WI38 (cell line): ENCODE results near the gene SMG5.

Experiments
- H3K4me3 ChIP-seq: 2 replicates; pipeline ENCODE4 v1.5.1; 2011; ENCODE audit warnings: low read depth, mild to moderate bottlenecking, control low read depth, low read length
- TF ChIP-seq, protein P1 (sequence below): IDR thresholded peaks from 2 replicates; pipeline ENCODE4 v1.5.1; 2012; ENCODE audit warnings: low read depth, mild to moderate bottlenecking, control low read depth, low read length

SMG5 gene

DNA sequence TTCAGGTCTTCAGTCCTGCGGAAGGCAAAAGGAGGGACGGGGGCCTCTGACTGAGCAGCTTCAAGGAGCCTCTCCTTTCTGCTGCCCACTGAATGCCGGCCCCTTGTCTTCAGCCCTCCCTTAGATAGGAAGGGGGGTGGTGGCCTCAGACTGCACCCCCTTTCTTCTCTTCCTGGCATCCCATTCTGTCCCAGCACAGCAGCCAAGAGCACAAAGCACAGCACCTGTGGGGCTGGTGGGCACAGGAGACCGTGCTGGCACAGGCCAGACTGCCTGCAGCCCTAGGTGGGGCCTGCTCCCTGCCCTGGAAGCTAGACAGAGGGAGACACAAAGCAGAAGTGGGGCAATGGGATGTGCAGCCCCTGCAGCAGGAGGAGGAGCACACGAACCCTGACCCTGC lies 33.0 kb downstream of the SMG5 start:
- H3K4me3 ChIP-seq: no peak overlapping the region
- TF ChIP-seq, protein P1, sequence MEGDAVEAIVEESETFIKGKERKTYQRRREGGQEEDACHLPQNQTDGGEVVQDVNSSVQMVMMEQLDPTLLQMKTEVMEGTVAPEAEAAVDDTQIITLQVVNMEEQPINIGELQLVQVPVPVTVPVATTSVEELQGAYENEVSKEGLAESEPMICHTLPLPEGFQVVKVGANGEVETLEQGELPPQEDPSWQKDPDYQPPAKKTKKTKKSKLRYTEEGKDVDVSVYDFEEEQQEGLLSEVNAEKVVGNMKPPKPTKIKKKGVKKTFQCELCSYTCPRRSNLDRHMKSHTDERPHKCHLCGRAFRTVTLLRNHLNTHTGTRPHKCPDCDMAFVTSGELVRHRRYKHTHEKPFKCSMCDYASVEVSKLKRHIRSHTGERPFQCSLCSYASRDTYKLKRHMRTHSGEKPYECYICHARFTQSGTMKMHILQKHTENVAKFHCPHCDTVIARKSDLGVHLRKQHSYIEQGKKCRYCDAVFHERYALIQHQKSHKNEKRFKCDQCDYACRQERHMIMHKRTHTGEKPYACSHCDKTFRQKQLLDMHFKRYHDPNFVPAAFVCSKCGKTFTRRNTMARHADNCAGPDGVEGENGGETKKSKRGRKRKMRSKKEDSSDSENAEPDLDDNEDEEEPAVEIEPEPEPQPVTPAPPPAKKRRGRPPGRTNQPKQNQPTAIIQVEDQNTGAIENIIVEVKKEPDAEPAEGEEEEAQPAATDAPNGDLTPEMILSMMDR: no peak

DNA sequence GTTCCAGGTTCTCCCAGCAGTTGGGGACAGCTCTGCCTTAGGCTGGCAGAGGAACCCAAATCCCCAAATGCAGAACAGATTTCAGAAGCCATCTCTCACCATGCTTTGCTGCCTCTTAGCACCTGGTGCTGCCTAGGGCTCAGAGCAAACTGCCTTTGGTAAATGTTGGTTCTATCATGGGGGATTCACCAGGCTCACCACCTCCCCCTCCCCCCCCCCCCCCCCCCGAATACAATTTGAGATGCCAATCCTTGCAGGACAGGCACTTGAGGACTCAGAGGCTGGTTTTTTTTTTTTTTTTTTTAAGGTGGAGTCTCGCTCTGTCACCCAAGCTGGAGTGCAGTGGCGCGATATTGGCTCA lies 34.3 kb downstream of the SMG5 start:
- TF ChIP-seq, protein P1: no peak
- H3K4me3 ChIP-seq: no peak overlapping the region

DNA sequence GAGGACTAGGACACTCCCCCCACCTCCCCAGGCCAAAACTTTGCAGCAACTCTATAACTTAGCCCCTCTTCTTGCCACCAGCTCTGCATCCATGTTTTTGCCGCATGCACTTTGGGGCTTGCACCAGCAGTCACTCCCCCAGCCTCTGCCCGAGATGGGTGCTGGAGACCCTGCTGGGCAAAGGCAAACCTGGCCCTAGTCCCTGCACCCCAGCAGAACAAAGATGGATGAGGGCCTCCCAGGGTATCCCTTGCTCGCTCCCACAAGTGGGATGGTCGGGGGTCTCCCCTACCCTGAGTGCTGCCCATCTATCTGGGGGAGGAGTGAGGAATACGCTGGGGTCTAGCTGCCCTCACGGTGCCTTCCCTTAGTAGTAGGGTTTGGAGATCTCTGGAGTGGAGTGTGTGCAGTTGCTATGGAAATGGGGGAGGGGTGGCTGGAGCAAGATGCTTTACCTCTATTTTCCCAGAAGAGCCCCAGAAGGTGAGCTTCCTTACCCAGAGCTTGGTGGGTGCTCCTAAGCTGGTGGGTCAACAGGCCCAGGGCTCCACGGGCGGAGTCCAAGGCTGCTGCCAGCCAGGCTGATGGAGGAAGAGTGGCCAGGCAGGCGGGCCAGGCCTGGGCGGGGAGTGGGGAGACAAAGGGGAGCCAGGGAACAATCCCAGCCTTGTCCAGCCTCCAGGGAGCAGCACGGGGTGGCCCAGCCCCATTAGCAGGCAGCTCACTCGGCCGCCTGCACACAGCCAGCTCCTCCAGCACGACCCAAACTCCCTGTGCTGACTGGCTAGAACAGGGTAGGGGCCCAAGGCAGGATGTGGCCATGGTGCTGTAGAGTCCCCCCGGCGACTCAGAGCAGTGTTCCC lies 34.9 kb downstream of the SMG5 start, which contains the start of gene PAQR6:
TSS of gene PAQR6 (minus strand) at position 597 of the 863 bp plus-strand sequence. CDS start 1,325 bp downstream, outside the sequence.
- TF ChIP-seq, protein P1: no peak
- H3K4me3 ChIP-seq: no peak within 1 kb of the TSS

DNA sequence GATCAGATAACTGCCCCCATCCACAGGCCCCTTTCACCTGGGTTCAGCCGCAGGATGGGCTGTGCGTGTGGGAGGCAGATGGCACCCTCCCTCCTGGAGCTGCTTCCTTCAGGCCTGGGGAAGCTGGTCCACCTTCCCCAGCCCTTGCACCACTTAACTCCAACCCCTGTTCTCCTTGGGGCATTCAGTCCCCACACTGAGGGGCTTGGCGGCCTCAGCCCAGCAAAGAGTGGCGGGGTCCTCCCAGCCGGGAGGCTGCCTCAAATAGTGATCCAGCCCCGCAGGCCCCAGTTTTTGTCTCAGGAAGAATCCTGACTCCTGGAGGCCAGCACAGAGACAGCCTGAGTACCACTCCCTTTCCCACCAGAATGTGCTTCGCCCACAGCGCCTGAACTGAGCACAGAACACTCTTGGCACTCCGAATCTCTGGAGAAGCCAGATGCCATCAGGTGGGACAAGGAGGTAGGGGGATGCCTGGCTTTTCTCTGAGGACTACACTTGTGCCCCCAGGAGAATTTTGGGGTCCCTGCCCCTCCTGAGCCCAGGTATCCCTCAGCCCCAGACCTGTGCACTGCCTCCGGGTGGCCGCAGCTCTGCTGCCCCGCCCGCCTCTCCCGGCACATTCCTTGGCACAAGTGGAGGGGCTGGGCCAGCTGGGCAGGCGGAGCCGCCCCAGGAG lies 35.7 kb downstream of the SMG5 start:
- no peak overlapping the region for H3K4me3 ChIP-seq
- TF ChIP-seq, protein P1: no peak

DNA sequence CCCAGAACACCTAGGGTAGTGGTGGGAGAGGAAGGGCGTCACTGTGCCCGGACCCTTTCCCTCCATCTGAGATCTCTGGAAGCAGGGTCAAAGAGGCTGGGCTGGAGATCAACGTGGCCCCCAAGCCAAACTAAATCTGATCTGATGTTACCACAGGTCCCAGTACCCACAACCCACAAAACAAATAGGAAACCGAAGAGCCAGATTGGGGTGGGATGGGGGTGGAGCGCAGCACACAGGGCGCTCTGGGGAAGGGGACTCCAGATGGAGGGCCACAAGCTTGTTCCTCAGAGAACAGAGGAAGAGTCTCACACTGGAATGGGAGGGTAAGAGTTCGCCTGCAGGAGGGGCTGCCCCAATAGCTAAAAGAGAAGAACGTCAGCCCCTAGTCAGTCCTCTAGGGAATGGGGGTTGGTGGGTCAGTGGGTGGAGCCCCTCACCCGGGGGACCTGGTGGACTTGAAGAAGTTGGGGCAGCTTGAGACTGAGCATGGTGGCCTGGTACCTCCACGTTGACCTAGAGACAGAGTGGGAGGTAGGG lies 36.3 kb downstream of the SMG5 start:
- no peak overlapping the region for H3K4me3 ChIP-seq
- TF ChIP-seq, protein P1: no peak

DNA sequence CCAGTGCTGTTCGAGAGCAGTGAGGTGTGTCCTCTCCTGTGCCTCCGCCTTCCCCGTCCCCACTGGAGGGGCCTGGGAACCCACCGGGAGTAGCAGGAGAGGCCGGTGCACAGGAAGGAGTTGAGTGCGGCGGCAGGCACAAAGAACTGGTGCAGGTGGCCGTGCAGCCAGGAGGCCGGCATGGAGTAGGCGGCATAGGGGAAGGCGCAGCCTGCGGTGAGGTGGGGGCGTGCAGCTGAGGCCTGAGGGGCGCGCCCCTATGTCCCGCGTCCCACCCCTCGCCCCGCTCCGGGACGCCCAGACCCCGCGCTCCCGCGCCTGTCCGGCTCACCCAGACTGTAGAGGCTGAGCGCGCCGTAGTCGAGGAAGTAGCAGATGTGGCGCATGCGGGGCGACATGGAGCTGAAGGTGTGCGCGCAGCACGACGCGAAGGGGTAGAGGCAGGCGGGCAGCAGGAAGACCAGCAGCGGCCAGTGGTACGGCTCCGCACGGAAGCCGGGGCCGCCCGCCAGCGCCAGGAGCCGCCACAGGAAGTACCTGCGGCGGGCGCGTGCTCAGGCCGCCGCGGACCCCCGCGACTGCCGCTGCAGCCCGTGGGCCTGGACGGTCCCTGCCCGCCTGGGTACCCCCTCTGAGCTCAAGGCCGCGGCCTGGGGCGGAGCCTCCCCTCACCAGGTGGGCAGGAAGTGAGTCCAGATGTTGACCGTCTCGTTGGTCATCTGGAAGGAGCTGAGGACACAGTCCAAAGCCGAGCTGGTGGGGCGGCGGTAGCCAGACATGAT lies 37.0 kb downstream of the SMG5 start:
- TF ChIP-seq, protein P1: no peak
- no peak overlapping the region for H3K4me3 ChIP-seq
